Measurements from ENCODE around the gene MS4A3.
"Not testable (repeated sequence)": the region's sequence is repeated elsewhere in the genome, so short reads cannot be mapped to it uniquely, and the experiment has no call there.

The MS4A3 gene

GRCh38 chr11:60108631-60109030 lies 52.2 kb downstream of the MS4A3 start:
- not testable (repeated sequence) for ATAC-seq (ENCODE audit: low read depth)

GRCh38 chr11:60111793-60112192 lies 55.3 kb downstream of the MS4A3 start:
- no peak overlapping the region for H3K27ac ChIP-seq (ENCODE audit: poor library complexity, severe bottlenecking)
- H3K4me1 ChIP-seq (ENCODE audit: insufficient read depth, poor library complexity, severe bottlenecking): no peaks in the 10 kb centered on the region
- no peaks in the 10 kb centered on the region for H3K9me3 ChIP-seq (ENCODE audit: severe bottlenecking)
- no peak for TF ChIP-seq CTCF (IDR thresholded peaks at IDR 0.05; ENCODE audit: poor library complexity, severe bottlenecking)
- no peaks in the 10 kb centered on the region for H3K27me3 ChIP-seq (ENCODE audit: insufficient read depth, poor library complexity, severe bottlenecking)
- H3K36me3 ChIP-seq (ENCODE audit: low read depth): no peaks in the 10 kb centered on the region
- DNase-seq (ENCODE audit: low spot score): no peak
- no peak overlapping the region for H3K4me3 ChIP-seq (ENCODE audit: severe bottlenecking)
- ATAC-seq (ENCODE audit: low read depth): no peak

More at GRCh38 chr11:60108631-60109030, 52.2 kb downstream of the MS4A3 start:
- not testable (repeated sequence) for H3K27me3 ChIP-seq (ENCODE audit: insufficient read depth, poor library complexity, severe bottlenecking); H3K4me1 ChIP-seq (ENCODE audit: insufficient read depth, poor library complexity, severe bottlenecking); H3K36me3 ChIP-seq (ENCODE audit: low read depth); H3K27ac ChIP-seq (ENCODE audit: poor library complexity, severe bottlenecking); DNase-seq (ENCODE audit: low spot score); H3K4me3 ChIP-seq (ENCODE audit: severe bottlenecking); H3K9me3 ChIP-seq (ENCODE audit: severe bottlenecking)

GRCh38 chr11:60116996-60117790 lies 60.7 kb downstream of the MS4A3 start:
- DNase-seq (ENCODE audit: low spot score): no peak
- Histone ChIP-seq H3K9me3 (ENCODE audit: severe bottlenecking) (no peaks in the 10 kb centered on the region), H3K4me3 (ENCODE audit: severe bottlenecking) (no peak overlapping the region), H3K36me3 (ENCODE audit: low read depth) (no peaks in the 10 kb centered on the region), H3K27me3 (ENCODE audit: insufficient read depth, poor library complexity, severe bottlenecking) (no peaks in the 10 kb centered on the region), H3K4me1 (ENCODE audit: insufficient read depth, poor library complexity, severe bottlenecking) (no peaks in the 10 kb centered on the region), H3K27ac (ENCODE audit: poor library complexity, severe bottlenecking) (no peak overlapping the region)
- ATAC-seq (ENCODE audit: low read depth): no peak
- TF ChIP-seq CTCF (IDR thresholded peaks at IDR 0.05; ENCODE audit: poor library complexity, severe bottlenecking): no peak

- TF ChIP-seq CTCF (IDR thresholded peaks at IDR 0.05; ENCODE audit: poor library complexity, severe bottlenecking): peak; percentile 33
- no peak for DNase-seq (ENCODE audit: low spot score)
These were observed 61.9 kb downstream of the MS4A3 start for GRCh38 chr11:60118338-60118737.

GRCh38 chr11:60119710-60120109 lies 63.2 kb downstream of the MS4A3 start:
- TF ChIP-seq CTCF (IDR thresholded peaks at IDR 0.05; ENCODE audit: poor library complexity, severe bottlenecking): no peak
- H3K9me3 ChIP-seq (ENCODE audit: severe bottlenecking): no peaks in the 10 kb centered on the region
- no peaks in the 10 kb centered on the region for H3K27me3 ChIP-seq (ENCODE audit: insufficient read depth, poor library complexity, severe bottlenecking)
- H3K4me3 ChIP-seq (ENCODE audit: severe bottlenecking): no peak overlapping the region
- DNase-seq (ENCODE audit: low spot score): no peak
- no peaks in the 10 kb centered on the region for H3K4me1 ChIP-seq (ENCODE audit: insufficient read depth, poor library complexity, severe bottlenecking)
- H3K36me3 ChIP-seq (ENCODE audit: low read depth): no peaks in the 10 kb centered on the region
- ATAC-seq (ENCODE audit: low read depth): no peak
- H3K27ac ChIP-seq (ENCODE audit: poor library complexity, severe bottlenecking): no peak overlapping the region

More at GRCh38 chr11:60118338-60118737, 61.9 kb downstream of the MS4A3 start:
- Histone ChIP-seq H3K4me3 (ENCODE audit: severe bottlenecking) (no peak overlapping the region), H3K36me3 (ENCODE audit: low read depth) (no peaks in the 10 kb centered on the region), H3K27me3 (ENCODE audit: insufficient read depth, poor library complexity, severe bottlenecking) (no peaks in the 10 kb centered on the region), H3K4me1 (ENCODE audit: insufficient read depth, poor library complexity, severe bottlenecking) (no peaks in the 10 kb centered on the region), H3K9me3 (ENCODE audit: severe bottlenecking) (no peaks in the 10 kb centered on the region), H3K27ac (ENCODE audit: poor library complexity, severe bottlenecking) (no peak overlapping the region)
- peak; percentile 58; the same call in 1 of the 3 replicates for ATAC-seq (ENCODE audit: low read depth)
